GM19452 (cell line): ENCODE measurements around the gene SETBP1.

Experiments used
- ATAC-seq: cut with Tn5 transposase; IDR thresholded peaks from one replicate; pipeline ENCODE4 v1.9.1; 2021; ENCODE audit not compliant: unreplicated experiment

Gene SETBP1

GRCh38 chr18:44896846-44897245 lies 216.2 kb downstream of the SETBP1 start:
- no peak for ATAC-seq

- no peak for ATAC-seq
Measured at GRCh38 chr18:44897411-44897810, 216.7 kb downstream of the SETBP1 start.

- no peak for ATAC-seq
Measured at GRCh38 chr18:44897816-44898215, 217.1 kb downstream of the SETBP1 start.

DNA sequence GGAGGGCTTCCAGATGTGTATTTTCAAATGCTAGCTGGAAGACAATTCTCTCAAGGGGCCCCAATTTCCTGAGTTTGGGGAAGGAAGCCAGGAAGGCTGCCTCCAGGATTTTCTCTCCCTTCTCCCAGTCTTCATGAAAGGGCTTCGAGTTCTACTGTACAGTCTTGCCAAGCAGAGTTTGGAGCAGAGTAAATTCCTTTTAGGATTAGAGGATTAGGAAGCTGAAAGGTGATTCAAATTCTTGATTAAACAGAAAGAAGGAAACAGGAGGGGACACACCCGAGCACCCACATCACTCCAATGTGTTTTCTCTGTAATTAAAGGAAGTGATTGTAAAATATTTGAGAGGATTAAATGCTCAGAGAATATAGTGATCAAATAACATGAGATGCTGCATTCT lies 217.8 kb downstream of the SETBP1 start:
- no peak for ATAC-seq

DNA sequence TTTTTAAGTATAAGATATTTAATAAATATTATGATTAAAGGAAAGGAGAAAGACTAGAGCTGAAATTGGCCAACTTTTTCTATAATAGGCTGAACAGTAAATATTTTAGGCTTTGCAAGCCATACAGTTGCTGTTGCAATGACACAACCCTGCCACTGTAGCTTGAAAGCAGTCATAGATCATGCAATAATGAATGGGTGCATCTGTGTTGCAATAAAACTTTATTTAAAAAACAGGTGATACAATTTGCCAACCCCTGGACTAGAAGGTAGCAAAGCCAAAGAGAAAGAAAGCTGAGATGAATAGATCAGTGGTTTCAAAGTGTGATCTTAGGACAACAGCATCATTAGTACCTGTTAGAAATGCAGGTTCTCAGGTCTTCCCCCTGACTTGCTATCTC lies 219.1 kb downstream of the SETBP1 start:
- no peak for ATAC-seq

DNA sequence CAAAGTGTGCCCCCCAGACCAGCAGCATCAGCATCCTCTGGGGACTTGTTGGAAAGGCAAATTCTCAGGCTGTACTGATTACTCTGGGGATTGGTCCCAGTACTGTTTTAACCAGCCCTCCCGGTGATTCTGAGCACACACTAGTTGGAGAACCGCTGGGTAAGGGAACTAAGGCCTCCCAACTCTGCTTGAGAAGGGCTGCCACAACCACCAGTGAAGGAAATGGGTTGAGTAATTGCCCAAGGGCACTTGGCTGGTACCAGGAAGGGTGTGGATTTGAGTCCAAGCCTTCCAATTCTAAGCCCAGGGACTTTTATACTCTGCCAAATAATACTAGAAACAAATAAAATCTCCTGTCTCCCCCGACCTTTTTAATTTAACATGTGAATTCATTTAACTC lies 219.9 kb downstream of the SETBP1 start:
- no peak for ATAC-seq

DNA sequence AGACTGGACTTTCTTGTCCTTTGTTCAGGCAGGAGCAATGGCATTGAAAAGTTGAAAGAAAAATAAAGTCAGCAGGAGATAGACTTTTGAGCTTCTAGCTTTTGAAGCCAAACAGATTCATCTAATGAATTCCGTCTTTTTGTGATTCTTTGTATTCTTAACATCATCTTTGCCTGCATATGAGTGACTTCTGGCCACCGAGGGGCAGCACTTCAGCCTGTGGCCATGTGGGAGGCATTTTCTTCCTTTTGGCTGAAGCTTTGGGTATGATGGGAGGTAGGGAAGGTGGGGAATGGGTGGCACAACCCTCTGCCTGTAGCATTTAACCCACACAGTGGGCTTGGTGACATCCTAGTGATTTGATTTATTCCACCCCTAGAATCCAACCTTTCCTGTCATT lies 220.6 kb downstream of the SETBP1 start:
- no peak for ATAC-seq

DNA sequence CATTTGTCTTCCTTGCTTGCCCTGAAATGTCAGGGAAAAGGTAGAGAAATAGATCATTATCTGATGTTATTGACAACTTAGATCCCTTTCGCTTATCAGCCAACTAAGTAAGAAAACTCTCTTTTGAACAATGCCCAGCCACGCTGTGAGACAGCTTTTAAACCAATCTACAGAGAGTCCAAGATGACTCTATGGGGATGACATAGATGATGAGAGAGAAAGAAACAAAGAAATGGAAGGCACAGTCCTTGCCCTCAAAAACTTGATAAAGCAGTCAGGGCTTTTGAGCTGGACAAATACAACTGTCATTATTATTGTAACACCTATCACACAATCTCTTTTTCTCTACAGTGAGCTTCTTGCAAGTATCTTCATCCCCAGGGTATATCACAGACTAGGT lies 222.6 kb downstream of the SETBP1 start:
- ATAC-seq = no peak

- ATAC-seq = no peak
Measured at GRCh38 chr18:44904768-44905167, 224.1 kb downstream of the SETBP1 start.

GRCh38 chr18:44909191-44909719 lies 228.6 kb downstream of the SETBP1 start:
- ATAC-seq = peak; percentile 79

DNA sequence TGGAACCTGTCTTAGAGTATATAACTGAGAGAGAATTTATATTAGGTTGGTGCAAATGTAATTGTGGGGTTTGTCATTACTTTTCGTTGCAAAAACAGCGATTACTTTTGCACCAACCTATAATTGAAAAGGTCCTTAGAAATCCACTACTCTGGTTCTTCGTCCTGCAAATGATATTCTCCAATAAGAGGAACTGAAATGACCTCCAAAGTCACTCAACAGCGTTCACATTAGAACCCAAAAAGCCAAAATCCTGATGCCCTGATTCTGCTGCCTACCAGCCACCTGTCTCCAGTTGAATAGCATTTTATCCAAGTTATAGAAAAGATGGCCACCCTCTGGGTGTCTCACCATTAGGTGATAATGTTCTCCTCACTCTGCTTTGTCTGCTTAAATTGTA lies 230.6 kb downstream of the SETBP1 start:
- no peak for ATAC-seq

- peak; percentile 37 for ATAC-seq
Measured at GRCh38 chr18:44911773-44912172, 231.1 kb downstream of the SETBP1 start.

- no peak for ATAC-seq
Measured at GRCh38 chr18:44912740-44913478, 232.2 kb downstream of the SETBP1 start.

- ATAC-seq = no peak
Measured at GRCh38 chr18:44914028-44914427, 233.3 kb downstream of the SETBP1 start.

- ATAC-seq = no peak
Measured at GRCh38 chr18:44915213-44915612, 234.5 kb downstream of the SETBP1 start.

- no peak for ATAC-seq
Measured at GRCh38 chr18:44915661-44916060, 235.0 kb downstream of the SETBP1 start.

GRCh38 chr18:44916429-44917207 lies 235.9 kb downstream of the SETBP1 start:
- no peak for ATAC-seq

DNA sequence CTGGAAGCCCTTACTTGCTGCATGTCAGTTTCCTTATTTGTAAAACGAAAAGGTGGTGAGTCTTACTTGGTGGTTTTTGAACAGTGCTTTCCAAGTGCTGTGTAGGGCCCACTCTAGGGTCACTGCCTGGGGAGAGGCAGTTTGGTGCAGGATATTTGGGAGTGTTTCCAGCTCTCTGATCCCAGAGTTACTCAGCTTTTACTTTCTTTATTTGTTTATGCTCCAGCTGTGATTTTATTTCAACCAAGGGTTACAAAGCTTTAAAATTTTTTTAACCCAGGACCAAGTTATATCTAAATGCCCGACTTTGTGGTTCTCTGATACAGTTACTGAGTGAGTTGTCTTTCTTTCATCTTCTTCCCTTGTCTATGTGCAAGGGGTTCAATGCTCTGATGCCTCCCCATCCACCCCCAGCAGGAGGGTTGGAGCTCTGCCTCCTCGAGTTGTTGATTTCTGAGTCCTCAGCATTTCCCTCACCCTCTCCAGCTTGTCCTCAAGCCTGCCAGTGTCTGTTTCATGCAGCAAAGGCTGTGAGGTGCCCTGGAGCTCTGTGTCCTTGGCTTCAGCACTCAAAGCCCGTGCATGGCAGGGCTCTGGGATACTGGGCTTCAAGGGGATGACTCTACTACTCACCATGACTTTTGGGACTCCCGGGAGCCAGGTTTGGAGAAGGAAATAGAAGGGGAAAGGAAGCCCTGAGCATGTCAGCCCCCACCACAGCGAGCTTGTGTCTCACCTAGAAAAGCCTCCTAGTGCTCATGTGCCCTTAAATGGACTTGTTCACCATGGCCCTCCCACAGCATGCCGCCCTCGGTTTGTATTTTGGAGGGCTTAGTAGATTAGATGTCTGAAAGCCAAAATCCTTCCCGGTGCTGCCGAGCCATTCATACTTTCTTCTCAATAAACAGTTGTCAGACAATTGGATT lies 236.8 kb downstream of the SETBP1 start:
- no peak for ATAC-seq

- no peak for ATAC-seq
Measured at GRCh38 chr18:44918142-44918476, 237.4 kb downstream of the SETBP1 start.

DNA sequence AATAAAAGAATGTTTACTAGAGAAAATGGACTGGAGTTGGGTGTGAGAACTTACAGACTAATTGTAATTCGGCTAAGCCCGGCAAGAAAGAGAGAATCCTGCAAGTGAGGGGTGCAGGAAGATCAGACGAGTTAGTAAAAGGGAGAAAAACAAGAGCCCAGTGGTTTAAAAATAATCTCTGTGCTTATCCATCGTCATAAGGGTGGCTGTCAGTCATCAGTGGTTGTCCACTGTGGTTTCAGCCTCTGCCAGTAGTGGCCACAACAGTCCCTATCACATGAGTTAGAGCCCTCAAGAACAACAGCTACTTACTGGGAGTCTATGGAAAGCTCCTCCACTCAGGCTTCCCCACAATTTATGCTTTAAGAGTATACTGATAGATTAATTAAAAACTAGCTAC lies 239.8 kb downstream of the SETBP1 start:
- no peak for ATAC-seq

DNA sequence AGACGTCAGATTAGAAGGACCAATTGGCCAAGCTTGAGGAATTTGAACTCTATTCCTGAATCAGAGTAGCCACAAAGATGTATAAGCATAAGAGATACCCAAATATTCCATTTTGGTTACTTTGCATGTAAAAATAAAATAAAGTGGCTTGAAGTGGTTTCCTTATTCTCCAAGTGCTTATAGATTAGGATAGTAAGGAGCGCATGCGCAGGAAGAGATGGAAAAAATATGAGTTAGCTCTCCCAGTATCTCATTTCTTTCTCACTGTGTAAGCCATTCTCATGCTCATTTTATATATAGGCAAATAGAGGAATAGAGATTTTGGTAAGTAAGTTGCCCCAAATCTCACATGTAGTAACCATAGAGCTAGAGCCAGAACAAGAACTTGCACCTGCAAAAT lies 241.3 kb downstream of the SETBP1 start:
- ATAC-seq = no peak
